ENCODE measurements around the gene HEPACAM2.

- TF ChIP-seq POLR2A (IDR thresholded peaks at IDR 0.05; ENCODE audit: low read length) (no peak), GATA1 (IDR thresholded peaks at IDR 0.05; ENCODE audit: low read depth, low read length) (no peak)
Observed at GRCh38 chr7:93265220-93265619, 39.0 kb upstream of the HEPACAM2 start.
